Stimulated activated CD4-positive, alpha-beta T cell treated with anti-CD3 and anti-CD28 coated beads, TNF-alpha, amount 100 ng/mL, for 1 hour (primary cell): Measurements from ENCODE around the gene NIPAL3.

Experiments
- DNase-seq, 3 donors: peaks; one replicate each; pipeline ENCODE4 v3.0.0-alpha.2; 2020; ENCODE audit warnings: low read depth in 3 of 3, low spot score in 1 of 3

NIPAL3 gene

DNA sequence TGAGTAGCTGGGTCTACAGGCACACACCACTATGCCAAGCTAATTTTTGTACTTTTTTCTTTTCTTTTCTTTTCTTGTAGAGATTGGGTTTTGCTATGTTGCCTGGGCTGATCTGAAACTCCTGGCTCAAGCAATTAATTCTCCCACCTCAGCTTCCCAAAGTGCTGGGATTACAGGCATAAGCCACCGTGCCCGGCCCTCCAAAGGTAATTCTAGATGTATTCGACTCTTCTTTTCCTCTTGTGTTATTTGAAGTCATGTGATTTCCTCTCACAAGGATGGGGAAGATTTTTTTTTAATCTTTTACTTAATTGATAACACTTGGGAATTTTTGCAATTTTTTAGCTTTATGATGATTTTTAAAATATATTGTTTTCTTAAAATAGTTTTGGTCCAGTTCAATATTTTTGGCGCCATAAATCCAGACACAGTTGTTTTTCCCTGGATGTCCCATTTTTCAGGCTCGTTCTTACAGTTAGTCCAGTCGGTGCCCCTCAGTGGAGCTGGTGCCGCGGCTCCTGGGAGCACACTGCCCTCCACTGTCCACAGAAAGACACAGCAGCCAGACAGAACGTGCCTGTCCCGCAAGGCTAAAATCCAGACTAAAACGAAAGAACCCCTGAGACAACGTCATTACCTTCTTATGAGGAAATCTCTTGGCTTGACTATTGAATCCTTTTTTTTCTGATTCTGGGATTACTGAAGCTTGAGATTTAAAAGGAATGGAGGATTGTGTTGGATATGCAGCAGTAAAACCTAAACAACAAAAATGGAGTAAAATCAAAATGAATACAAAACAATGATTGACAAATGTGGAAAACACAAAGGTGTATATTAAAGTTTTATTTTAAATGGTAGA is 24.4 kb upstream of the NIPAL3 start:
- DNase-seq: peak; percentile 18 to 46 (median 45)

DNA sequence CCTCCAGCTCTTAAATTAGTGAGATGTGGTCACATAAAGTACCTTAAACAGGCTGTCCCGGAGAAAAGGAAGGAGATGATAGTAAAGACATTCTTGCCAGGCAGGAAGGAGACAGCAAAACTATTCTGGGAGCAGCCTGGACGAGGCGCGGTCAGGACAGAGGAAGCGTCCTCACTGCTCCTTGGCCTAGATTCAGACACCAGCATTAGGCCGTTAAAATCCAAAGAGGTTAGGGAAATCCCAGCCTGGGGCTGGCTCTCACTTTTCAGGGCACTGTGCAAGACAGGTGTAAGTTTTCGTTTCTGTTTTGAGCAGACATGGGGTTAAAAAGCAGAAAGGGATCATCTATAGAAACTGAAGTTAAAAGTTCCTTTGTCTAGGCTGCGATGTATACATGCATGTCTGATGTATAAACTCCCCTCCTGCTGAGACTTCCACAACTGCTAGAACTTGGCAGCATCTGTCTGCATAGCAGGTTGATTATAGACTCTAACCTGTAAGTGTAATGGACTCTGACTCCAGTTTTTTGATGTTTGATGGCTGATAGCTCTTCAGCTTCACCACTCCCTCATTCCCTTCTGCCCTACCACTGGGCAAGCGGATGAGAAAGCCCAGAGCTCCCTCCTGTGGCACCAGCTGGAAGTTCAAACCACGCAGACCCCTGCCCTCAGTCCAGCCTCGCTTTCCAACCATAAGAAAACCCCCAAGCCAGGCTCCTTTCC is 23.6 kb upstream of the NIPAL3 start:
- peak in 2 of 3 donors; percentile 24 to 36 for DNase-seq

DNA sequence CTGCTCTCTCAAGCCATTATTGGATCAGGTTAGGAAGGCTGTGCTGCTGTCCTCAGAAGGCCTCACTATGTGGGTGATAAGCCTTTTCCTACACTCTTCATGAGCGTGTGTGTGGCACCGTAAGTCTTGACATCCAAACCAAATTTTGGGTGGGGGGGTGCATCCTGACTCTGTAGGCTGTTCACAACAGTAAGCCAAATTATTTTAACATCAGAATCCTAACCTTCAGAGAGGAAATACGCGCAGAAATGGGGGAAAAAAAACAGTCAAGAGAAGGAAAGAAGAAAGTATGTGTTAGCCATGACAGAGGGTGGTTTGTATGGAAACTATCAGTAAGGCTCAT is 23.0 kb upstream of the NIPAL3 start:
- DNase-seq: no peak

DNA sequence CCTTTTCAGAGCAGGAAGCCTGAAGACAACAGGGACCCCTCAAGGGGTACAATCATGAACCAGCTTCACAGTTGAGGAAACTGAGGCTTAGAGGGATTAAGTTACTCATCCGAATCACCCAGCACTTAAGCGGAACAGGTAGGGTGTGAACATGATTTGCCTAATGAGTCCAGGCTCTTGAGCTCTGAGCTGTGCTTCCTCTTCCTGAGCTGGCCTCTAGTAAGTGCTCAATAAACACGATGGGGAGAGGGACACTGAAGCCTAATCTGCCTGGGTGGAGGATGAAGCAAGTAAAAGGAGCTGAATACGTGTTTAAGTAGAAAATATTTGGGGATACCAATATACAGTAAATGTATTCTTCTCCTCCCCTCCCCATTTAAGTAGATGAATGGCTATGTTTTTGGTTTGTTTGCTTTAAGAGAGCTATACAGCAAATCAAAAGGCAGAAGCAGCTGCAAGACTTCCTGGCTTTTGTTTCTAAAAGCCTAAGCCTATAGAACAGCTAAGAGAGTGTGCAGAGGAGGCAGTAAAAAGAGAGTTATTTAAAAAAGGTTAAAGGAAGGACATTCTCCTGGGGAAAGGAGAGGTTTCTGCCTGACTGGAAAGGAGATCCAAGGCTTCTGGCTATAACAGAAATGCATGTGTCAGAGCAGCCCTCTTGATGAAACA is 22.5 kb upstream of the NIPAL3 start:
- no peak for DNase-seq

DNA sequence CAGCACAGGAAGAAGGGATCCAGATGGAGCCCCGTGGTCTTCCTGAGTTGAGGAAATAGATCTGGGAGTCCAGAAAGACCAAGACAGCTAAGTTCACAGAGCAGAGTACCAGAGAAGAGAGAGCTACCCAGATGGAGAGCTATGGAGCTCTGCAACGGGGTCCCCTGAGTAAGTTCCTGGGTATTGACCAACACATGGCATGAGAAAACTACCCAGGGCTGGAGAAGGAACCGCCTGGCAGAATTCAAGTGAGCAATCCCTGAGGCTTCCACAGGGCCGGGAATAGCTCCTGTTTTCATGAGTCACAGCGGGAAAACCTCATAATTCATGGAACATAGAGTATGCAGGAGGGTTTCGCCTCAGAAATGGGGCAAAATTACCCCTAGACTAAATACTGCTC is 21.7 kb upstream of the NIPAL3 start:
- DNase-seq: no peak

DNA sequence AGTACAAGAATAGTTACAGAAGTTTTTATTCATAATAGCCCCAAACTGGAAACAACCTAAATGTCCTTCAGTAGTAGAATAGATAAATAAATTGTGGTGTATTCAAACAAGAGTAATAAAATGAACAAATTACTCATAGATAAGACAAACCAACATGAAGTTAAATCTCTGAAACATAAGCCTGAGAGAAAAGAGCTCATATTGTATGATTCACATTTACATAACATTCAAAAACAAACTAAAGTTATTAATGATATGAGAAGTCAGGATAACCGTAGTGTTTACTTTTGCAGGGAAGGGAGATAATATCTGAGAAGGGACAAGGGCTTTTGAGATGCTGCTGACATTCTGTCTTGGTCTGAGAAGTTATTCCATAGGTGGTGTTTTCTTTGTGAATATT is 15.5 kb upstream of the NIPAL3 start:
- no peak for DNase-seq

DNA sequence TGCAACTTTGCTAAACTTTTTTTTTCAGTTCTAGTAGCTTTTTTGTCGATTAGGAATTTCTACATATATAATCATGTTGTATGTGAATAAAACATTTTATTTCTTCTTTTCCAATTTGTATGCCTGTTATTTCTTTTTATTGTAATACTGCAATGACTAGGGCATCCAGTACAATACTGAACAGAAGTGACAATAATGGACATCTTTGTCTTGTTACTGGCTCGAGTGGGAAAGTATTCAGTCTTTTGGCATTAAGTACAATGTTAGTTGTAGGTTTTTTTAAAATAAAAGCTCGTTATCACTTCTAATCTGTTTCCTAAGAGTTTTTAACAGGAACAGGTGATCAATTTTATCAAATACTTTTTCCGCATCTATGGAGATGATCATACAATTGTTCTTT is 11.8 kb upstream of the NIPAL3 start:
- no peak for DNase-seq

DNA sequence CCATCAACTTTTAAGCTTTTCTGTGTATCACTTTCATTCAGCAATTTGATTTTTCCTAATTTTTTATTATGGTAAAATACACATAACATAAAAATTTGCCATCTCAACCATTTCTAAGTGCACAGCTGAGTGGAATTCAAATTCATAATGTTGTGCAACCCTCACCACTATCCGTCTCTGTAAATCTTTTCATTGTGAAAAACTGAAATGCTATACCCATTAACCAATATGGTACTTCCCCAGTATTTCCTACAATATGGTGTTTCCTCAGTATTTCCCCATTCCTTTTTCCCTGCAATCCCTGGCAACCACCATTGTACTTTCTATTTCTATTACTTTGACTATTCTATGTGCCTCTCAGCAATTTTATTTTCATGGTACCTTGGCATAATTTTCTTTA is 8.8 kb upstream of the NIPAL3 start:
- DNase-seq: no peak

DNA sequence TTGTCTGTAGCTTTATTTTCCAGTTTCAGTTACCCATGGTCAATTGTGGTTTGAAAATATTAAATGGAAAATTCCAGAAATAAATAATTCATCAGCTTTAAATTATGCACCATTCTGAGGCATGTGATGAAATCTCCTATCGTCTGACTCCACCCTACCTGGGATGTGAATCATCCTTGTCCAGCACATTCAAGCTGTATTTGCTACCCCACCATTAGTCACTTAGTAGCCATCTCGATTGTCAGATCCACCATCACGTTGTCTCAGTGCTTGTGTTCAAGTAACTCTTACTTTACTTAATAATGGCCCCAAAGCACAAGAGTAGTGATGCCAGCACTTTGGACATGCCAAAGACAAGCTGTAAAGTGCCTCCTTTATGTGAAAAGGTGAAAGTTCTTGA is 6.1 kb upstream of the NIPAL3 start:
- no peak for DNase-seq

DNA sequence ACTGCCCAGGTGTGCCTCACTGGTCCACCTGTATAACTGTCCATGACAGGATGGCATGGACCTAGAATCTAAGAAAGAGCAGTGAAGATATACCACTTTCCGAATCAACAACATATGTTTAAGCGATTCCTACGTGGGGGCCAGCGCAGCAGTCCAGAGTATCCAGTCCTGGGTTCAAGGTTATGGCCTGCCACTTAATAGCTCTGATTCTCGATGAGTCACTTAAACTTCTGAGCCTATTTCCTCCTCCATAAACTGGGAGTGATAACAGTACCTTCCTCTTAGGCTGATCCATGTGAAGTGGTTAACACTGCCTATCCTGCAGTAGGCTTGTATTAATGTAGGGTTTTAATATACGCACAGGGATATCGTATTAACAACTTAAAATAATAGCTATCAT is 4.9 kb upstream of the NIPAL3 start:
- no peak for DNase-seq

DNA sequence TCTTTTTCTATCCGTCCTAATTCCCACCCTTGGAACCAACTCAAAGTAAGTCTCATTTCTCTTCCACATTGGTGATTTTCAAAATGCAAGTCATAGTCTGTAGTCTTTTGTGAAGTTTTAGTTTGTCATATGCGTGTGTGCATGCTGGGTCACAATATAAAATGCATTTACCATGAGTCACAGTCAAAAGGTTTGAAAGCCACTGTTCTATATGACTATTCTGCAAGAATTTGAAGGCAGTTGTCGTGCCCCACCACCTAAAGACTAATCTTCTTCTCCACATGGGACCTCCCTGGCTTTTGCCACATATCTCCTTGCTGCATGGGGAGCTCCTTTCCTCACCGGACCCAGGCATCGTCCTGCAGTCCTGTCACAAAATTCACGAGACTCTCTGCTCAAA is 3.6 kb upstream of the NIPAL3 start:
- DNase-seq: no peak

DNA sequence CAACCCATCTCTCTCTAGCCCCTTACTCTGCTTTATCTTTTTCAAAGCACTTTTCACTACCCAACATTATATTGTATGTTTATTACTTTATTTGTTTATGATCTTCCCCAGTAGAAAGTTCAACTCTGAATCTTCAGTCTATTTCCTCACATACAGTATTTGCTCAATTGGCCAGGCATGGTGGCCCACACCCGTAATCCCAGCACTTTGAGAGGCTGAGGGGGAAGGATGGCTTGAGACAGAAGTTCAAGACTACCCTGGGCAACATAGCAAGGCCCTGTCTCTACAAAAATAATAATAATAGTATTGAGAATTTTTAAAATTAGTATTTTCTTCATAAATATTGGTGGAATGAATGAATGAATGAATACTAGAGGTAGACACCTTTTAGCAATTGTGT is 3.2 kb upstream of the NIPAL3 start:
- no peak for DNase-seq

DNA sequence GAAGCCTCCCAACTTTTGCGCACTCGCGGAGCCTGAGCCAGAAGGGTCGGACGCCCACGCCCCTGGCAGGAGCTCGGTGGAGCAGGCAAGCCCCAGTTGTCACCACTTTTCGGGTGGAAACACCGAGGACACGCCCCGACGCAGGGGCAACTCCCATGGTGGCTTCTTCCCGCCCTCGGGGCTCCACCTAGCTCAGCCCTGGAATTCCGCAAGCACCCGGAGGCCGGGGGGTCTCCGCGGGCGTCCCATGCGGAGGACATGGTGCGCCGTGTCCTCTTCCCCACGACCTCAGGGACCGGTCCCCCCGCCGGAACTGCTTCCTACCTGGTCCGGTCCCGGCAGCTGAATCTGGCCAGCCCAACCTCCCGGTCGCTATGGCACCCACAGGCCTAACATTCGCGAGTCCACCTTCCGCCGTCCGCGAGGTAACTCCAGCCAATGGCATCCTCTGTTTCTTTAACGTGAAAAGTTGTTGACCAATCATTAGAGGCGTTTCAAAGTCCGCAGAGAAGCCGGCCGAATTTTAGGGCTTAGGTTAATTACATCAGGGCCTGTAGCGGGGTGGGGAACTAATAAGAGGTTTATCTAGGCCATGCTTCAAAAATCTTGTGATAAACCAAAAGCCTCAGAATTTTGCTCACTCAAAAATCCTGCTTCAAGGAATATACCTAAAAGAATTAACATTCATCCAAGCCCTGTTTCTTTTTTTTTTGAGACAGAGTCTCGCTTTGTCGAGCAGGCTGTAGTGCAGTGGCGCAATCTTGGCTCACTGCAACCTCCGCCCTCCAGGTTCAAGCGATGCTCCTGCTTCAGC is 2.0 kb upstream of the NIPAL3 start, which contains the start of gene STPG1:
STPG1 (minus strand) TSS at position 433 of the 814 bp plus-strand sequence. CDS start 12,394 bp downstream, outside the sequence.
- DNase-seq: peak; percentile 24 to 59 (median 52)

DNA sequence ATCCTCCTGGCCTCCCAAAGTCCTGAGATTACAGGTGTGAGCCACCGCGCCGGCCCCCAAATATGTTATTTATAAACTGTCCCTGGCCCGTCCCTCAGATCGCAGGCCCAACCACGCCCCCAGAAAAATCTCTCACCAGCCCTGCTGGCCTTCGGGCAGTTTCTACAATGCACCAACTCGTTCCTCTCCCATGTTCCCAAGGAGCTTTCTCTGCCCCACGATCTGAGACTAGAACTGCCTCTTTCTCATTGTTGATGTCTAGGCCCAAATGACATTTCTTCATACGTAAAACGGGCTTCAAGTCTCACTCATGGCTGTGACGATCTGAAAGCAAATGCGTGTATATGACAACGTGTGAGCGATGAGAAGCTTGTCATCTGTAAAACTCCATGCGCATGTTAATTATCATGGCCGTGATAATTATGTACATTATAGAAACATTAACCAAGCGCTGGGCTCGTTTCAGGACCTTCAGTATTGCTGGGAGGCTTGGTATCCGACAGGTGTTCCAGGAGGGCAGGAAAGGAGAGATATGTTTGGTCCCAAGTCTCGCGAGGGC is 748 bp upstream of the NIPAL3 start:
- DNase-seq: no peak

DNA sequence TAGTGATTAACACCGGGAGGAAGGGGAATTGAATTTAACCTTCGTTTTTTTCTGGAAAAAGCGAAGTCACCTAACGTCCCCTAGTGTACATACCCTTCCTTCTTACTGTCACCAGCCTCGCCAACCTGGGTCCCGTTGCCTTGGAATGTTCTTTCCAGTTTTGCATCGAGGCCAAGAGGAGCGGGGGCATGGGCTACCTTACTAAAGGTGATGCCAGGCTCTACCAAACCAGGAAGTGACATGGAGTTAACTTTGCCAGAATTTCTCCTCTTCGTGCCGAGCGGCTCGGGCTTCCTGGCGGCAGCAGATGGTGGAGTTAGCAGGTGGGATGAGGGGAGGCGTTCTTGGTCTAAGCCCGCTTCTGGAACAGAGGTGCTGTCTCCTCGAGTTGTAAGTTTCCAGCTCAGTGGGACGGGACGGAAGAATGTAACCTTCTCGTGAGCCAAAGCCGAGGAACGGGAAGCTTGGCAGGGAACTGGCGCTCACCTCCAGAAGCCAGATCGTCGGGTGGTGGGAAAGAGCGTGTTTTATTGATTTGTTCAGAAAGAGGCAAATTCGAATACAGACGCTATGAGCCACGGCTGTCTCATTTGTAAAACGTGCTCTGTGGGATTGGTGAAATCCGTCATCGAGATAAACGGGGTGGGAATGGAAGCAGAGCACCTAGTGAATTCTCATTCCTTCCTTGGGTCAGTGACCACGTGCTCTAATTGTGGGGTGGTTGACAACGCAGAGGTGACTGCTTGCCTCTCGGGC is 486 bp downstream of the NIPAL3 start:
- no peak for DNase-seq

DNA sequence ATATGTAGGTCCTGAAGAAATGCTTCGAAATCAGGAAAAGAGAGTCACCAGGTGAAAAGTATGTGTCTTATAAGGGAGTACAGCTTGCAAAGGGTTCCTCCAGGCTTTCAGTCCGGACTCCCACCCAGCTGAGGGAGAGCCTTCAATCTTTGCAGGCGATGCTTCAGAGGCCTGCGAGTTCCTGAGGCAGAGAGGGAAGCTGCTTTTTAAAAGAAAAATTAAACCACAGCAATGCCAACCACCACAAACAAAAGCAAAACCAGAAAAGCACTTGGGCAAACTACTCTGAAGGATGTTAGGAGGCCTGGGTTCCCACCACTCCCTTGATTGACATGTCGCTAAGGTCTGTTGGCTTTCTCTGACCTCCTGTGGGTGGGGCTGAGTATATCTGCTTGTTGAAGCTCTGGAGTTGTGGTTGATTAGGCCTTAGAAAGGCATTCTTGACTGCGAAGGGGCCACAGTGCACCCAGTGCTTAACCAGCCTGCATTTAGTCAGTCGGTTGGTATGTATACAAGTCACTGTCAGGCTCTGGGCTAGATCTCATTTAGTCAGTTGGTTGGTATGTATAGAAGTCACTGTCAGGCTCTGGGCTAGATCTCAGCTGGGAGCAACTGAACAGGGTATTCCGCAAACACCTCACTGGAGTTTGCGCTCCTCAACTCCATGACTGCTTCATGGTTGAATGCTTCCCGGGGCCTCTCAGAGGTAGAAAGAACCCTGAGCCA is 1.2 kb downstream of the NIPAL3 start:
- no peak for DNase-seq

DNA sequence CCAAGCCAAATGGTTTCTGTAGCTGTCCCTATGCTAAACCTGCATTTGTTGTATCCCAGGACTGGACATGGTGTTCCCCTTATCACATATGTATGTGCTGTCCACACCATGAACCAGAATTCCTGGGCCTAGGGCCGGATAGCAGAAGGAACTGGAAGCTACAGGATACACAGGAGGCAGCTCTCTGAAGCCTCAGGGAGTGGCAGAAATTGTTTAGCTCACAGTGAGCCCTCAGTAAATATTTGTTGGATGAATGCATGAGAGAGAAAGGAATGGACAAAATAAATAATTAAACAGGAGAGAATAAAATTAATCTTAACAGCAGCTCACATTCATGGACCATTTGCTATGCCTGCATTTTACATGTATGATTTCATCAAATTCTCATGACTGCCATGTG is 2.1 kb downstream of the NIPAL3 start:
- no peak for DNase-seq

DNA sequence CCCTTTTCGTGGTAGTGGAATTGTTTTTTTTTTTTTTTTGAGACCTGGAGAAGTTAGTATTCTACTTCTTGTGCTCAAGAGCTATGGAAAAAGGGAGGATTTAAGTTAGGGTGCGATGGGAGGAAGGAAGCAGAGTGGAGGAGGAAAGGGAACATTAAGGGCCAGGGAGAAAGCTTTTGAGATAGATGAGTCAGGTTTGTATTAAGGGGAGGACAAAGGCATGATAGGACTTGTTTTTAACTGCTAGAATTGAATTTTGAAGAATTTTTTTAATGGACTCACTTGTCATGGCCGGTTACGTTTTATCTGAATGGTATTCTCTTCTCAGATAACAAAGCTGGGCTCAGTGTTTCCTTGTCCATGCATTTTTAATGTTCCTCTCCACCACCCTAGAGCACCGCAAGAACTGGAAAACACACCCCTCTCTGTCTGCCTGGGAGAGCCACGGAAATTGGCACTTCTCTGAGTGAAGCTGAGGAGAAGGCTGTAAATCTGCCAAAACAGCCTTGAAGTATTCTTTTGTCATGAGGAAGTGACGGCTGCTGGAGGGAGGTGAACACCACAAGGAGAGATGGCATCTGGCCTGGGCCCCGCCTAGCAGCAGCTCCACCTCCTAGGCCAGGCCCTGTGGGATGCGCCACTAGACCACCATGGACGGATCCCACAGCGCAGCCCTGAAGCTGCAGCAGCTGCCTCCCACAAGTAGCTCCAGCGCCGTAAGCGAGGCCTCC is 3.5 kb downstream of the NIPAL3 start:
- DNase-seq: no peak

DNA sequence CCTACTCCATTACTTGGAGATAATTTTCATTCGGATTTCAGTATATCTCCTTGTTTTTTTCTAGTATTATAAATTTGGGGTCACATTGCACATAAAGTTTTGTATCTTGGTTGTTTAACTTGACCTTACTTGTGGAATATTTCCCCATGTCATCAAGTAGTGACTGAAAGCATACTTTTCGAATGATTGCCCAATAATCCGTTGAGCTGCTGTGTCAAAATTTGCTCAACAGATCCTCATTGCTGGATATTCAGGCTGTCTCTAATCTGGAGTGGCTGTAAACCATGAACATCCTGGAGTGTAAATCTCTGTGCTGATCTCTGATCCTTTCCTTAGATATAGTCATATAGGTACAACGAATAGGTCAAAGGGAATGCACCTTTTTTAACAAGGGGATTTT is 4.9 kb downstream of the NIPAL3 start:
- DNase-seq: no peak
